GM18526 (cell line): ENCODE measurements around the gene ADGRD1.

Experiments used
- POLR2A ChIP-seq: IDR thresholded peaks from 3 replicates; pipeline ENCODE4 v1.6.1; 2011; ENCODE audit not compliant: insufficient read length; ENCODE audit errors: extremely low read depth

The ADGRD1 gene

GRCh38 chr12:130971925-130972585, 18.3 kb downstream of the ADGRD1 start:
- TF ChIP-seq POLR2A, result no peak

GRCh38 chr12:130972586-130972950, 18.9 kb downstream of the ADGRD1 start:
- no peak for TF ChIP-seq POLR2A

- TF ChIP-seq POLR2A, result no peak
These were observed 19.4 kb downstream of the ADGRD1 start for GRCh38 chr12:130973109-130973508.

- no peak for TF ChIP-seq POLR2A
These were observed 20.2 kb downstream of the ADGRD1 start for GRCh38 chr12:130973906-130974305.

- TF ChIP-seq POLR2A, result no peak
These were observed 21.4 kb downstream of the ADGRD1 start for GRCh38 chr12:130975116-130975515.

GRCh38 chr12:130976171-130976720, 22.5 kb downstream of the ADGRD1 start:
- TF ChIP-seq POLR2A, result no peak

- TF ChIP-seq POLR2A, result no peak
These were observed 23.5 kb downstream of the ADGRD1 start for GRCh38 chr12:130977046-130977742.

- no peak for TF ChIP-seq POLR2A
These were observed 24.0 kb downstream of the ADGRD1 start for GRCh38 chr12:130977743-130978095.

- TF ChIP-seq POLR2A, result no peak
These were observed 25.1 kb downstream of the ADGRD1 start for GRCh38 chr12:130978785-130979184.

- TF ChIP-seq POLR2A, result no peak
These were observed 27.5 kb downstream of the ADGRD1 start for GRCh38 chr12:130981074-130981742.

- no peak for TF ChIP-seq POLR2A
These were observed 28.2 kb downstream of the ADGRD1 start for GRCh38 chr12:130981911-130982310.

GRCh38 chr12:130982565-130983225, 29.0 kb downstream of the ADGRD1 start:
- TF ChIP-seq POLR2A, result no peak

GRCh38 chr12:130983328-130984017, 29.8 kb downstream of the ADGRD1 start:
- TF ChIP-seq POLR2A, result no peak

- TF ChIP-seq POLR2A, result no peak
These were observed 30.7 kb downstream of the ADGRD1 start for GRCh38 chr12:130984183-130985058.
